GM12892 (cell line): Measurements from ENCODE around the gene TADA2A.

Experiments
- POLR2A ChIP-seq: IDR thresholded peaks from 2 replicates; pipeline ENCODE4 v1.6.1; 2011; ENCODE audit warnings: low read depth, low read length, control low read depth
- POLR2AphosphoS5 ChIP-seq: IDR thresholded peaks from 2 replicates; pipeline ENCODE4 v1.6.1; 2011; ENCODE audit warnings: low read depth, low read length, control low read depth

- TF ChIP-seq POLR2A (no peak), POLR2AphosphoS5 (no peak)
Observed at GRCh38 chr17:37479025-37479424, 72.3 kb downstream of the TADA2A start.
